ENCODE results near the gene ARHGEF6.

DNA sequence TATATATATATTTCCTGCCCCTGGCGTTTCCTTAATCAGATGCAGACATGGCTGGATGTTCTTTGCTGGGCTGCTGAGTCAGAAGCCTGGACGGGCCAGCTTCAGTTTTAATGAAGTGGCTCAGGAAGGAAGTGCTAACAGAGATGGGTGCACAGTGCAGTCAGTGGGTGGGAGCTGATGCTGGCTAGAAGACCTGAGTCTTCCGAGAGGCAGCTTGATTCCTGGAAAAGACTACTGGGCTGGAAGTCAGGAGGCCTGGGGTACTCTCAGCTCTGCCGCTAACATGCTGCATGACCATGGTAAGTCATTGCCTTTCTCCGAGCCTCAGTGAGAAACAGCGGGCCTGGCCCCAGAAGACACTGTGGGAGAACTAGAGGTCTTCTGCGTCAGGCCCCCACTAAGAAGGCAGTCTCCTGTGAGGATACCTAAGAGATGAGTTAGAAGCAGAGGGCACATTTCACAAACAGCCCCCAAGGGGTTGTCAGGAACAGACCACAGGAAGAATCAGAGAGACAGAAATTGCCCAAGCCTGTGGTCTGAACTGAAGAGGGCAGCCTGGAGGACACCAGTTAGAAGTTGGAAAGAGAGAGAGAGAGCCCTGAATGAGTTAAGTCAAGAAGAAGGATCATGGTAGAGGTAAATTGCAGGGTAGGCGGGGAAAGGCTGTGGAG lies 141.1 kb downstream of the ARHGEF6 start:
- TF ChIP-seq, protein P1, sequence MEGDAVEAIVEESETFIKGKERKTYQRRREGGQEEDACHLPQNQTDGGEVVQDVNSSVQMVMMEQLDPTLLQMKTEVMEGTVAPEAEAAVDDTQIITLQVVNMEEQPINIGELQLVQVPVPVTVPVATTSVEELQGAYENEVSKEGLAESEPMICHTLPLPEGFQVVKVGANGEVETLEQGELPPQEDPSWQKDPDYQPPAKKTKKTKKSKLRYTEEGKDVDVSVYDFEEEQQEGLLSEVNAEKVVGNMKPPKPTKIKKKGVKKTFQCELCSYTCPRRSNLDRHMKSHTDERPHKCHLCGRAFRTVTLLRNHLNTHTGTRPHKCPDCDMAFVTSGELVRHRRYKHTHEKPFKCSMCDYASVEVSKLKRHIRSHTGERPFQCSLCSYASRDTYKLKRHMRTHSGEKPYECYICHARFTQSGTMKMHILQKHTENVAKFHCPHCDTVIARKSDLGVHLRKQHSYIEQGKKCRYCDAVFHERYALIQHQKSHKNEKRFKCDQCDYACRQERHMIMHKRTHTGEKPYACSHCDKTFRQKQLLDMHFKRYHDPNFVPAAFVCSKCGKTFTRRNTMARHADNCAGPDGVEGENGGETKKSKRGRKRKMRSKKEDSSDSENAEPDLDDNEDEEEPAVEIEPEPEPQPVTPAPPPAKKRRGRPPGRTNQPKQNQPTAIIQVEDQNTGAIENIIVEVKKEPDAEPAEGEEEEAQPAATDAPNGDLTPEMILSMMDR (IDR thresholded peaks at IDR 0.05) = no peak
- TF ChIP-seq POLR2A (IDR thresholded peaks at IDR 0.05) = no peak

Data from right lobe of liver (tissue), 4 donors.